ENCODE results near the gene PTPRB.

PTPRB gene

GRCh38 chr12:70485704-70486103 is 151.5 kb downstream of the PTPRB start:
- no peaks in the 10 kb centered on the region for H3K4me1 ChIP-seq (ENCODE audit: control insufficient read depth, low read depth, low read length)
- no peaks in the 10 kb centered on the region for H3K79me2 ChIP-seq (ENCODE audit: control insufficient read depth, insufficient read depth, low read length)
- DNase-seq: no peak
- H3K4ac ChIP-seq (ENCODE audit: low read depth, low read length): no peak overlapping the region
- no peak overlapping the region for H2AK5ac ChIP-seq (ENCODE audit: low read length)
- H3K18ac ChIP-seq (ENCODE audit: low read length): no peak overlapping the region
- H2BK120ac ChIP-seq (ENCODE audit: low read depth, low read length): no peak overlapping the region
- H3K27me3 ChIP-seq (ENCODE audit: insufficient read depth, low read length, poor library complexity): no peaks in the 10 kb centered on the region
- no peak overlapping the region for H3K23ac ChIP-seq (ENCODE audit: low read length)
- H3K27ac ChIP-seq (ENCODE audit: low read depth, low read length): no peak overlapping the region
- no peak overlapping the region for H3K4me3 ChIP-seq (ENCODE audit: low read length)
- WGBS (ENCODE audit: extremely low coverage, insufficient coverage, low lambda C conversion rate): no CpG with 5 or more reads among the region's 3 CpGs
- no peak overlapping the region for H2BK5ac ChIP-seq (ENCODE audit: low read length)
- H3K56ac ChIP-seq (ENCODE audit: low read length): no peak overlapping the region
- no peaks in the 10 kb centered on the region for H3K36me3 ChIP-seq (ENCODE audit: control insufficient read depth, insufficient read depth, low read length)
- H4K8ac ChIP-seq (ENCODE audit: low read depth, low read length): no peak overlapping the region
- no peak overlapping the region for H2BK15ac ChIP-seq (replicated peaks; ENCODE audit: low read depth)
- H3K79me1 ChIP-seq (ENCODE audit: low read length): no peaks in the 10 kb centered on the region
- H4K5ac ChIP-seq (ENCODE audit: low read length): no peak overlapping the region
- H3K9ac ChIP-seq (ENCODE audit: low read length): no peak overlapping the region
- H3K4me2 ChIP-seq (ENCODE audit: low read length): no peak overlapping the region

GRCh38 chr12:70484464-70484863 is 152.8 kb downstream of the PTPRB start:
- no peak for DNase-seq
- H3K18ac ChIP-seq (ENCODE audit: low read length): no peak overlapping the region
- WGBS (ENCODE audit: extremely low coverage, insufficient coverage, low lambda C conversion rate): no CpG with 5 or more reads among the region's 1 CpG

GRCh38 chr12:70482764-70483163 is 154.5 kb downstream of the PTPRB start:
- Histone ChIP-seq H3K4me2 (ENCODE audit: low read length) (no peak overlapping the region), H3K27me3 (ENCODE audit: insufficient read depth, low read length, poor library complexity) (no peaks in the 10 kb centered on the region), H3K18ac (ENCODE audit: low read length) (no peak overlapping the region), H3K4me1 (ENCODE audit: control insufficient read depth, low read depth, low read length) (no peaks in the 10 kb centered on the region), H4K8ac (ENCODE audit: low read depth, low read length) (no peak overlapping the region), H3K79me1 (ENCODE audit: low read length) (no peaks in the 10 kb centered on the region), H3K56ac (ENCODE audit: low read length) (no peak overlapping the region), H2BK120ac (ENCODE audit: low read depth, low read length) (no peak overlapping the region), H3K79me2 (ENCODE audit: control insufficient read depth, insufficient read depth, low read length) (no peaks in the 10 kb centered on the region), H3K4me3 (ENCODE audit: low read length) (no peak overlapping the region), H2BK15ac (replicated peaks; ENCODE audit: low read depth) (no peak overlapping the region), H3K4ac (ENCODE audit: low read depth, low read length) (no peak overlapping the region), H3K36me3 (ENCODE audit: control insufficient read depth, insufficient read depth, low read length) (no peaks in the 10 kb centered on the region), H3K27ac (ENCODE audit: low read depth, low read length) (no peak overlapping the region), H3K9ac (ENCODE audit: low read length) (no peak overlapping the region), H4K5ac (ENCODE audit: low read length) (no peak overlapping the region), H2AK5ac (ENCODE audit: low read length) (no peak overlapping the region), H2BK5ac (ENCODE audit: low read length) (no peak overlapping the region), H3K23ac (ENCODE audit: low read length) (no peak overlapping the region)
- WGBS (ENCODE audit: extremely low coverage, insufficient coverage, low lambda C conversion rate): no CpG with 5 or more reads among the region's 1 CpG
- DNase-seq: no peak

More at GRCh38 chr12:70484464-70484863, 152.8 kb downstream of the PTPRB start:
- H2AK5ac ChIP-seq (ENCODE audit: low read length): no peak overlapping the region
- no peak overlapping the region for H3K4me2 ChIP-seq (ENCODE audit: low read length)
- no peak overlapping the region for H2BK120ac ChIP-seq (ENCODE audit: low read depth, low read length)
- no peak overlapping the region for H4K8ac ChIP-seq (ENCODE audit: low read depth, low read length)
- H3K4me3 ChIP-seq (ENCODE audit: low read length): no peak overlapping the region
- H3K79me1 ChIP-seq (ENCODE audit: low read length): no peaks in the 10 kb centered on the region
- no peaks in the 10 kb centered on the region for H3K27me3 ChIP-seq (ENCODE audit: insufficient read depth, low read length, poor library complexity)
- no peaks in the 10 kb centered on the region for H3K4me1 ChIP-seq (ENCODE audit: control insufficient read depth, low read depth, low read length)
- no peaks in the 10 kb centered on the region for H3K36me3 ChIP-seq (ENCODE audit: control insufficient read depth, insufficient read depth, low read length)
- no peak overlapping the region for H3K56ac ChIP-seq (ENCODE audit: low read length)
- H2BK5ac ChIP-seq (ENCODE audit: low read length): no peak overlapping the region
- H3K79me2 ChIP-seq (ENCODE audit: control insufficient read depth, insufficient read depth, low read length): no peaks in the 10 kb centered on the region
- H2BK15ac ChIP-seq (replicated peaks; ENCODE audit: low read depth): no peak overlapping the region
- H3K9ac ChIP-seq (ENCODE audit: low read length): no peak overlapping the region
- H3K27ac ChIP-seq (ENCODE audit: low read depth, low read length): no peak overlapping the region
- no peak overlapping the region for H3K23ac ChIP-seq (ENCODE audit: low read length)
- H3K4ac ChIP-seq (ENCODE audit: low read depth, low read length): no peak overlapping the region
- H4K5ac ChIP-seq (ENCODE audit: low read length): no peak overlapping the region

- no peak overlapping the region for H3K4me2 ChIP-seq (ENCODE audit: low read length)
- H3K79me1 ChIP-seq (ENCODE audit: low read length): no peaks in the 10 kb centered on the region
- no peak overlapping the region for H3K4me3 ChIP-seq (ENCODE audit: low read length)
- no peak overlapping the region for H2BK15ac ChIP-seq (replicated peaks; ENCODE audit: low read depth)
- no peak overlapping the region for H4K5ac ChIP-seq (ENCODE audit: low read length)
- H2BK120ac ChIP-seq (ENCODE audit: low read depth, low read length): no peak overlapping the region
- no peak overlapping the region for H2BK5ac ChIP-seq (ENCODE audit: low read length)
- no peak overlapping the region for H3K9ac ChIP-seq (ENCODE audit: low read length)
- H3K79me2 ChIP-seq (ENCODE audit: control insufficient read depth, insufficient read depth, low read length): no peaks in the 10 kb centered on the region
- no peaks in the 10 kb centered on the region for H3K36me3 ChIP-seq (ENCODE audit: control insufficient read depth, insufficient read depth, low read length)
- 100% methylated on average over 1 of the region's 12 CpGs for WGBS (ENCODE audit: extremely low coverage, insufficient coverage, low lambda C conversion rate)
- no peaks in the 10 kb centered on the region for H3K4me1 ChIP-seq (ENCODE audit: control insufficient read depth, low read depth, low read length)
- DNase-seq: no peak
- H2AK5ac ChIP-seq (ENCODE audit: low read length): no peak overlapping the region
- no peak overlapping the region for H3K23ac ChIP-seq (ENCODE audit: low read length)
- H3K56ac ChIP-seq (ENCODE audit: low read length): no peak overlapping the region
- no peak overlapping the region for H3K27ac ChIP-seq (ENCODE audit: low read depth, low read length)
- H3K27me3 ChIP-seq (ENCODE audit: insufficient read depth, low read length, poor library complexity): no peaks in the 10 kb centered on the region
- no peak overlapping the region for H3K4ac ChIP-seq (ENCODE audit: low read depth, low read length)
- no peak overlapping the region for H3K18ac ChIP-seq (ENCODE audit: low read length)
- H4K8ac ChIP-seq (ENCODE audit: low read depth, low read length): no peak overlapping the region
These were observed 167.9 kb downstream of the PTPRB start for GRCh38 chr12:70469221-70469820.

GRCh38 chr12:70468741-70469140 is 168.5 kb downstream of the PTPRB start:
- H2AK5ac ChIP-seq (ENCODE audit: low read length): no peak overlapping the region
- H3K4ac ChIP-seq (ENCODE audit: low read depth, low read length): no peak overlapping the region
- H3K4me2 ChIP-seq (ENCODE audit: low read length): no peak overlapping the region
- no peaks in the 10 kb centered on the region for H3K4me1 ChIP-seq (ENCODE audit: control insufficient read depth, low read depth, low read length)
- H3K9ac ChIP-seq (ENCODE audit: low read length): no peak overlapping the region
- no peaks in the 10 kb centered on the region for H3K36me3 ChIP-seq (ENCODE audit: control insufficient read depth, insufficient read depth, low read length)
- H3K27me3 ChIP-seq (ENCODE audit: insufficient read depth, low read length, poor library complexity): no peaks in the 10 kb centered on the region
- H4K8ac ChIP-seq (ENCODE audit: low read depth, low read length): no peak overlapping the region
- H3K23ac ChIP-seq (ENCODE audit: low read length): no peak overlapping the region
- H3K79me2 ChIP-seq (ENCODE audit: control insufficient read depth, insufficient read depth, low read length): no peaks in the 10 kb centered on the region
- no peaks in the 10 kb centered on the region for H3K79me1 ChIP-seq (ENCODE audit: low read length)
- H3K18ac ChIP-seq (ENCODE audit: low read length): no peak overlapping the region
- no peak overlapping the region for H3K56ac ChIP-seq (ENCODE audit: low read length)
- H2BK5ac ChIP-seq (ENCODE audit: low read length): no peak overlapping the region
- no peak overlapping the region for H2BK120ac ChIP-seq (ENCODE audit: low read depth, low read length)
- no peak overlapping the region for H2BK15ac ChIP-seq (replicated peaks; ENCODE audit: low read depth)
- H3K27ac ChIP-seq (ENCODE audit: low read depth, low read length): no peak overlapping the region
- no peak overlapping the region for H3K4me3 ChIP-seq (ENCODE audit: low read length)
- peak; percentile 25 for DNase-seq
- H4K5ac ChIP-seq (ENCODE audit: low read length): no peak overlapping the region
- WGBS (ENCODE audit: extremely low coverage, insufficient coverage, low lambda C conversion rate): no CpG with 5 or more reads among the region's 3 CpGs
